Measurements from ENCODE around the gene TPO.

The TPO gene

DNA sequence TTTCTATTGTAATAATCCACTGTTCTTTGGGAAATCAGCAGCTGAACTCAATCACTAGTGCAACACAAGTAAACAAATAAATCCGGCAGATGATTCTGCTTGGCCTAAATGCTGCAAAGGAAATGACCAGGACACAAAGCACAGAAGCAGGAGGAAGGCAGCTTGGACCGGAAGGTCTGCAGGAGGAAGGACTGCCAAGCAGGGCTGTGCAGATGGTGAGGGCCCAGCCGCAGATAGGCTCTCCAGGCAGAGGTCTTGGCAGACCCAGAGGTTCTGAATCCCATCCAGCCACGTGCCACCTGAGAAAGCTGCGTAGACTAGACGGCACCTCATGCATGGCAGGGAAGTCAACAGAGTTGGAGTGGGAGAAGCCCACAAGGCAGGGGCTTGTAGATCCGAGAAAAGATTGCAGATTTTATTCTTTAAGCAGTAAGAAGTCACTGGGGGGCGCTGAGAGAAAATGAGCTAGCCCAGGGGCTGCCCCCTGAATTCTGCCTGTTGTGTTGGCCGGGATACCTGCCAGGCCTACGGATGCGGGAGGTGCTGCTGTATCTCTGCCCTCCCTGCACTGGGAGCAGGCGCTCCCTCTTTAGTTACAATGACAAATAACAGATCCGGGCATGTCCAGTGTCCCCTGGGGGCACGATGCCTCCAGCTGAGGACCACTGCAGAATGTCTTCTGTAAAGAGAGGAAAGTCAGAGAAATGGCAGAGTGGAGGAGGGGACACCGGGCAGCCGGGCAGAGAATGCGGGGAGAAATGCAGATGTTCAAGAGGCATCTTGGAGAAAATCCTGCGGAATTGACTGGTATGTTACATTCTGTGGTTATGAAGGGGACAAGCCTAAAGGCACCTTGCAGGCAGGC, 177.6 kb downstream of the TPO start:
- Histone ChIP-seq H3K9me3 (no peaks in the 10 kb centered on the region), H3K4me3 (no peak overlapping the region), H3K4me1 (peaks cover 0 to 13% (median 10%) of the 10 kb centered on the region in 4 donors), H3K27me3 (peaks cover 0 to 16% of the 10 kb centered on the region in 2 donors), H3K36me3 (no peaks in the 10 kb centered on the region), H3K27ac (no peak overlapping the region)
- TF ChIP-seq, protein P1, sequence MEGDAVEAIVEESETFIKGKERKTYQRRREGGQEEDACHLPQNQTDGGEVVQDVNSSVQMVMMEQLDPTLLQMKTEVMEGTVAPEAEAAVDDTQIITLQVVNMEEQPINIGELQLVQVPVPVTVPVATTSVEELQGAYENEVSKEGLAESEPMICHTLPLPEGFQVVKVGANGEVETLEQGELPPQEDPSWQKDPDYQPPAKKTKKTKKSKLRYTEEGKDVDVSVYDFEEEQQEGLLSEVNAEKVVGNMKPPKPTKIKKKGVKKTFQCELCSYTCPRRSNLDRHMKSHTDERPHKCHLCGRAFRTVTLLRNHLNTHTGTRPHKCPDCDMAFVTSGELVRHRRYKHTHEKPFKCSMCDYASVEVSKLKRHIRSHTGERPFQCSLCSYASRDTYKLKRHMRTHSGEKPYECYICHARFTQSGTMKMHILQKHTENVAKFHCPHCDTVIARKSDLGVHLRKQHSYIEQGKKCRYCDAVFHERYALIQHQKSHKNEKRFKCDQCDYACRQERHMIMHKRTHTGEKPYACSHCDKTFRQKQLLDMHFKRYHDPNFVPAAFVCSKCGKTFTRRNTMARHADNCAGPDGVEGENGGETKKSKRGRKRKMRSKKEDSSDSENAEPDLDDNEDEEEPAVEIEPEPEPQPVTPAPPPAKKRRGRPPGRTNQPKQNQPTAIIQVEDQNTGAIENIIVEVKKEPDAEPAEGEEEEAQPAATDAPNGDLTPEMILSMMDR (IDR thresholded peaks at IDR 0.05) = no peak
- DNase-seq = no peak
- intact Hi-C loops (cut with DNase I; ENCODE audit: low total_unique reads) = loop anchor here (5.0 kb wide), 2 partner anchors 151 to 226 kb away; partner anchors contain the start of gene PXDN

DNA sequence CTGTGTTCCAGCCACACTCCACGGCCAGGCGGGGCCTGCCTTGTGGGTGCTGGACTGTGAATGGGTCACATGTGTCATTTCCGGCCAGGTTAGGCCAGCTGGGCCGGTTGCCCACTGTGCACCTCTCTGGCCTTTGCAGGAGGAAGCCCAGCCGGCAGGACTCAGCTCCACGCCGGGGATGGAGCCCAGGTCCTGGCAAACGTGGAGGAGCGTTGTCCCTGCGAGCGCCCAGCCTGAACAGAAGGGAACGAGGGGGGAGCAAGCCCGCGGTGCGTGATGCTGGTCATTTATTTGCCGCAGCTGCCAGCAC, 178.2 kb downstream of the TPO start:
- no peak overlapping the region for H3K4me3 ChIP-seq
- no peaks in the 10 kb centered on the region for H3K9me3 ChIP-seq
- H3K4me1 ChIP-seq = peaks cover 0 to 13% (median 10%) of the 10 kb centered on the region in 4 donors
- intact Hi-C loops (cut with DNase I; ENCODE audit: low total_unique reads) = loop anchor here (5.0 kb wide), 2 partner anchors 151 to 226 kb away; partner anchors contain the start of gene PXDN
- no peaks in the 10 kb centered on the region for H3K36me3 ChIP-seq
- no peak overlapping the region for H3K27ac ChIP-seq
- no peak for DNase-seq
- H3K27me3 ChIP-seq = peaks cover 0 to 12% of the 10 kb centered on the region in 2 donors
- TF ChIP-seq, protein P1 (IDR thresholded peaks at IDR 0.05) = no peak
